GM19452 (cell line): Measurements from ENCODE around the gene MYO18A.

Source experiments
- ATAC-seq: cut with Tn5 transposase; IDR thresholded peaks from one replicate; pipeline ENCODE4 v1.9.1; 2021; ENCODE audit not compliant: unreplicated experiment

Gene MYO18A

GRCh38 chr17:29038085-29038795 lies 142.0 kb downstream of the MYO18A start:
- no peak for ATAC-seq

DNA sequence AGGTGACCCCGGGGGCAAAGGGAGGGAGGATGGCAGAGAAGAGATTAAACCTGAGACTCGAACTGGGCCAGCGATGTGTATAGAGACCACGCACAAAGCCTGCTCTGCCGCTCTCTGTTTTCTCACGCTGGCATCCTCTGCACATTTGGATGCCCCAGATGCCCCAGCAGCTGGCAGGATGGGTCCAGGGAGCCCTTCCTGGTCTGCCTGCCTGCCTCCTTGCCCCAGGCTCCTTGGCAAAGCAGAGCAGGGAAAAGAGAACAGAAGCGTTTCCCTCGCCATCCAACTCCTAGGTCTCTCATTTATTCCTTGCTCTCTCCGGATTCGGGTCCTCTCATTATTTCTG lies 142.5 kb downstream of the MYO18A start:
- no peak for ATAC-seq

GRCh38 chr17:29036584-29036983 lies 143.6 kb downstream of the MYO18A start:
- no peak for ATAC-seq

GRCh38 chr17:29034510-29034909 lies 145.7 kb downstream of the MYO18A start:
- no peak for ATAC-seq

GRCh38 chr17:29032857-29033197 lies 147.4 kb downstream of the MYO18A start:
- ATAC-seq = no peak

DNA sequence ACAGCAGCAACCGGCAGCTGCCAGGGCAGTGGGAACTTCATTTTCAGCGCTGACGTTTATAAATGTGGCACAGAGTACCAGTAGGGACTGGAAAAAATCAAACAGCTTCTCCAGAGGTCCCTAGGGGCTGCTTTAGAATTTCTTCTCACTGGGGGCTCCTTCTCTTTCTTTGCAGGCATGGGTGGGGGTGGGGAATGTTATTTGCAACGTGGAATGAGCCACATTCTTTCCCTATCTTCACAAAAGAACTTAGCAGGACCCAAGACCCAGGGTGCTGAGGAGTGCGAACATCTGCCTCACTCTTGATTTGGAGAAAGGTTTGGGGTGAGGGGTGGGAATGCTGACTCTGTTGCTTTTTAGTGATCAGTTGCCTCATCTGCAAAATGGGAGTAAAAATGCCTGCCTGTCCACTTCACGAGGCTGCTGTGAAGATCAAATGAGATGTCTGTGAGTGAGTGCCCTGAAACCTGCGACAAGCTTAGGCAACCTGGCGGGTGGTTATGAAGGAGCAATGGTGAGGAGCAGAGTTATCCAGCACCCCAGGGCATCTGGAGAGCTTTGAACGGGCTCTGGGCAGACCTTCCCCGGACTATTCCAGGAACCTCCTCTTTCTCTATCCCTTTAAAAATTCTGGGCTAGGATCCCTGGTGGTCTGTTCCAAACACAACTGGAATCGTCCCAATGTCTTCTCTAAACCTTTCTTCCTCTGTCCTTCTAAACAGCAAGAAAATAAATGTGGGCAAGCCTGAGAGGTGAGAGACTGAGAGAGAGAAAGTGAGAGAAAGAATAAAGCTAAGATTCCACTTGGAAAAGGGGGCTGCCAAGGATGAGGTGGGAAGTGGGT lies 148.0 kb downstream of the MYO18A start:
- ATAC-seq = no peak

- ATAC-seq = no peak
Observed at GRCh38 chr17:29031488-29031887, 148.7 kb downstream of the MYO18A start.

GRCh38 chr17:29024316-29024952 lies 155.8 kb downstream of the MYO18A start:
- no peak for ATAC-seq

DNA sequence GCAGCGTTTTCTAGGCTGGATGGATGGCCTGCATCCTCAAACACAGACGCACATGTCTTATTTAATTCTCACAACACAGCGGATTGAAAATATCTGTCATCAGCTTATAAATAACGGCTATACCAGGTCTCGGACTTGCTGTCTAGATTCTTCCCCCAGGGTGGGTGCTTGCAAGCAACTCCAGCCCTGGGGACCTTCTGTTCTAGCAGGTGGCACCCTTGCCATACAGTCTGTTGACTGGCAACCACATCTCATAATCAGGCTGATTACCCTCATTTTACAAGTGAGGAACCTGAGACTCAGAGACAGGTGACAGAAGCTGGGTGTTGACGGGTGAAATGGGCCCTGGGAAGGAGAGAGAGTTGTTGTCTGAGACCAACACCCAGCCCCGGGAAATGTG lies 158.1 kb downstream of the MYO18A start:
- ATAC-seq = no peak

- no peak for ATAC-seq
Observed at GRCh38 chr17:29021226-29021625, 159.0 kb downstream of the MYO18A start.
